ENCODE results near the gene SOX21. TPM values are rescaled to one million over a fixed set of nuclear protein-coding genes. Genes with fewer than 3 reads are reported as not detected.

SOX21 gene
- total RNA-seq, 1 donor from 2014 or later: 61.1 TPM

- Mint-ChIP-seq H3K9me3 (ENCODE audit: low read depth) (no peaks in the 10 kb centered on the region), H3K27me3 (peaks cover 89% of the 10 kb centered on the region), H3K4me1 (ENCODE audit: low read depth) (peaks cover 33% of the 10 kb centered on the region), H3K27ac (peak overlapping the region; percentile 39), H3K36me3 (ENCODE audit: insufficient read depth) (peaks cover 3% of the 10 kb centered on the region), H3K4me3 (ENCODE audit: low read depth) (no peak overlapping the region)
- no peak for TF ChIP-seq CTCF (IDR thresholded peaks at IDR 0.05; ENCODE audit: unreplicated experiment)
- no peak for DNase-seq (ENCODE audit: low spot score, unreplicated experiment)
These were observed 7.0 kb downstream of the SOX21 start for GRCh38 chr13:94705081-94706030.

GRCh38 chr13:94704377-94705080, 7.8 kb downstream of the SOX21 start:
- H3K27ac Mint-ChIP-seq: peak overlapping the region; percentile 39
- DNase-seq (ENCODE audit: low spot score, unreplicated experiment): no peak
- H3K4me3 Mint-ChIP-seq (ENCODE audit: low read depth): no peak overlapping the region
- H3K9me3 Mint-ChIP-seq (ENCODE audit: low read depth): no peaks in the 10 kb centered on the region
- H3K27me3 Mint-ChIP-seq: peaks cover 95% of the 10 kb centered on the region
- peaks cover 30% of the 10 kb centered on the region for H3K4me1 Mint-ChIP-seq (ENCODE audit: low read depth)
- H3K36me3 Mint-ChIP-seq (ENCODE audit: insufficient read depth): no peaks in the 10 kb centered on the region
- TF ChIP-seq CTCF (IDR thresholded peaks at IDR 0.05; ENCODE audit: unreplicated experiment): no peak

GRCh38 chr13:94703721-94704314, 8.5 kb downstream of the SOX21 start:
- peak overlapping the region; percentile 8 for H3K27ac Mint-ChIP-seq
- TF ChIP-seq CTCF (IDR thresholded peaks at IDR 0.05; ENCODE audit: unreplicated experiment): no peak
- DNase-seq (ENCODE audit: low spot score, unreplicated experiment): no peak
- H3K27me3 Mint-ChIP-seq: peaks cover 94% of the 10 kb centered on the region
- H3K9me3 Mint-ChIP-seq (ENCODE audit: low read depth): no peaks in the 10 kb centered on the region
- H3K4me1 Mint-ChIP-seq (ENCODE audit: low read depth): peaks cover 25% of the 10 kb centered on the region
- H3K36me3 Mint-ChIP-seq (ENCODE audit: insufficient read depth): no peaks in the 10 kb centered on the region
- peak overlapping the region; percentile 29 for H3K4me3 Mint-ChIP-seq (ENCODE audit: low read depth)

GRCh38 chr13:94703271-94703670, 9.1 kb downstream of the SOX21 start:
- peak overlapping the region; percentile 8 for H3K27ac Mint-ChIP-seq
- peak overlapping the region; percentile 29 for H3K4me3 Mint-ChIP-seq (ENCODE audit: low read depth)
- H3K36me3 Mint-ChIP-seq (ENCODE audit: insufficient read depth): no peaks in the 10 kb centered on the region
- peaks cover 20% of the 10 kb centered on the region for H3K4me1 Mint-ChIP-seq (ENCODE audit: low read depth)
- H3K9me3 Mint-ChIP-seq (ENCODE audit: low read depth): no peaks in the 10 kb centered on the region
- no peak for TF ChIP-seq CTCF (IDR thresholded peaks at IDR 0.05; ENCODE audit: unreplicated experiment)
- peaks cover 94% of the 10 kb centered on the region for H3K27me3 Mint-ChIP-seq
- DNase-seq (ENCODE audit: low spot score, unreplicated experiment): no peak
